Right cardiac atrium (tissue), 5 donors: ENCODE data around the gene ACER2. TPM values are rescaled to one million over a fixed set of nuclear protein-coding genes. Genes with fewer than 3 reads are reported as not detected.

ENCODE experiments used
- ATAC-seq, 2 donors: fragments of 200-7000 bp; cut with Tn5 transposase; one replicate each; pipeline versions ENCODE4 v1.8.0 to v1.9.1; 2020; ENCODE audit warnings: moderate library complexity in 2 of 2, mild to moderate bottlenecking in 1 of 2
- DNase-seq, 3 donors: peaks; one replicate each; pipeline ENCODE4 v3.0.0-alpha.2; 2020
- H3K27ac ChIP-seq: one replicate; pipeline ENCODE4 v1.5.1; 2013; ENCODE audit warnings: mild to moderate bottlenecking, low read length, control low read depth, moderate library complexity
- H3K27me3 ChIP-seq: one replicate; pipeline ENCODE4 v1.6.1; 2013; ENCODE audit not compliant: control insufficient read depth, insufficient read depth
- H3K4me1 ChIP-seq: one replicate; pipeline ENCODE4 v1.6.1; 2013; ENCODE audit warnings: low read length; ENCODE audit not compliant: control insufficient read depth, insufficient read depth
- H3K4me3 ChIP-seq: one replicate; pipeline ENCODE4 v1.5.1; 2013; ENCODE audit warnings: low read length, control low read depth
- H3K9me3 ChIP-seq: one replicate; pipeline ENCODE4 v1.6.1; 2013; ENCODE audit warnings: low read length; ENCODE audit not compliant: control insufficient read depth
- WGBS: extraction: QIAGEN DNeasy Blood & Tissue Kit; methylation state at CpG from one replicate; pipeline ENCODE4 v1.1.7; 2013; 5-methylcytosine and 5-hydroxymethylcytosine counted together
- intact Hi-C, 4 donors: fragments of 100-400 bp; cut with DNase I; formaldehyde crosslinking; loops; one replicate each; pipeline versions ENCODE4 v1.11.0 to v1.14.0; 2022 to 2023
- polyA plus RNA-seq: library from polyadenylated mRNA; stranded (reverse); fragments of 200-250 nt; gene quantifications from one replicate; pipeline ENCODE4 v1.2.3, GENCODE V29; 2013
- total RNA-seq, 4 donors: library from RNA; stranded (reverse); fragmentation: NEBNext Ultra II Directional; extraction: Animal tissue kit (Norgen Biotek cat#: 25700); gene quantifications; one replicate each; pipeline ENCODE4 v1.2.1, GENCODE V29; 2021
- donor health status: healthy with polysubstance abuse.
- donor health status: DM: no; HTN: yes; CAD: no.
- donor health status: DM: no; HTN: no; CAD: no.
- donor health status: DM: no; HTN: yes; CAD: no; lungs with severe emphysema.
- donor health status: DM: yes; HTN: yes; CAD: no.

Gene ACER2
- total and polyA plus RNA-seq, 5 donors, result 2.3 to 4.8 (median 3.5) TPM

DNA sequence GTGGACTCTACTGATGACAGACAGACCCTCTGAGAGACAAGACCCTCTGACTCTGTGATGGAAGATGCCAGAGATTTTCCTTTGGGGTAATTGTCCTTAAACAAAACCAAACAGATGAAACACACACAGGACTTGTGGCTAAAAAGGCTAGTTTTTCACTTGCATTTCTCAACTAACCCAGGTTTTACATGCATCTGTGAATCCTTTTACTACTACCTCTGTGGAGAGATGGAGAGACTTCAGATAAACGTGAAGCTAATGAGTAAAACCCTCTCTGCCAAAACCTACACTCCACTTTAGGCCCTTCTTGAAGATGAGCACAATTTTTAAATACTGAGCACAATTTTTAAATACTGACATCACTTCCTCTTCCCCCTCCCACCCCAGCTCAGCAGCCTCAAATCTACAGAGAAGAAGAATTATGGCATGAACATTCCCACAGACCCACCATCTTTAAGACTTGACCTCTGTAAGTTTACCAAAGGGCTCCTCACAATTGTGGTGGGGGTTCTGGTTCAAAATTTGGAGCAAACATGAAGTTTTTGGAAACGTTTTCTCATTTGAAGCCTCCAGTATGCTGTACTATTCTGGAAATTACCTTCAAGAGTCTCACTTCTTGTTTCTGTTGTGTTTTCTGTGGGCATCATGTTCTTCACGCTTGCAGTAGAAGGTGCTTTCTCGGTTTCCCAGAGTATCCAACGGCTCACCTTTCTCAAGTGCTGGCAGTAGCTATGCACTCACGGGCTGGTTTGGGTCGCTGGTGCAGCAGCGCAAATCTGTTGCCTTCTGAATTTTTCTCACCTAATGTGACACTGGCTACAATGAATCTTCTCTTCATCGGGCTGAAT, 42.7 kb downstream of the ACER2 start:
- ATAC-seq (no peak), DNase-seq (no peak)
- Histone ChIP-seq H3K4me3 (no peak overlapping the region), H3K27ac (no peak overlapping the region), H3K4me1 (no peaks in the 10 kb centered on the region), H3K27me3 (no peaks in the 10 kb centered on the region), H3K9me3 (no peaks in the 10 kb centered on the region)
- intact Hi-C loops, result loop anchor here in 3 of 4 donors (10.0 kb wide), 4 partner anchors 67 to 407 kb away; partner anchors contain the start of genes RPS6 (in 2 of the 3) and RRAGA (in 1 of the 3)
- WGBS, result 92% methylated on average over 9 of the region's 9 CpGs

DNA sequence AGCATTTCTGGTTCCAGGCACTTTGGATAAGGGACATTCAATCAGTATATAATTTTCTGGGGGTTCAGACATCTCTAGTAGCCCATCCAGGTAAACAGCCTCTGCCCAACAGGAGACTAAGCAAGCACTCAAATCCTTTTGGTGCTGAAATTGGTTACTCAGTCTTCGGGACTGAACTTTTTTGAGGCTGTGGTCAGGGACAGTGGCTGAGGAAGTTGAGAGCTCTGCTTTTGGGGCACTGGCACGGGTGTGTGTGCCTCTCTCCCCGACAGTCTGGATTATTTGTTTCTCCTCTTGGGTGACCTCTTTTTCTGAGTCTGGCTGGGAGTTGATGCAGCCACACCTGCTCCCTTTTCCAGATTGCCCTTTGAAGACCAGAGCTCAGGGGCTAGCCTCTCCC, 47.6 kb downstream of the ACER2 start:
- Histone ChIP-seq H3K27me3 (no peaks in the 10 kb centered on the region), H3K9me3 (no peaks in the 10 kb centered on the region), H3K4me3 (no peak overlapping the region), H3K4me1 (no peaks in the 10 kb centered on the region), H3K27ac (no peak overlapping the region)
- intact Hi-C loops, result loop anchor here in 3 of 4 donors (10.0 kb wide), 4 partner anchors 72 to 412 kb away; partner anchors contain the start of genes RPS6 (in 2 of the 3) and RRAGA (in 1 of the 3)
- DNase-seq (no peak), ATAC-seq (peak; percentile 17 to 37)
- whole genome bisulfite sequencing, result 35% methylated on average over 3 of the region's 3 CpGs

DNA sequence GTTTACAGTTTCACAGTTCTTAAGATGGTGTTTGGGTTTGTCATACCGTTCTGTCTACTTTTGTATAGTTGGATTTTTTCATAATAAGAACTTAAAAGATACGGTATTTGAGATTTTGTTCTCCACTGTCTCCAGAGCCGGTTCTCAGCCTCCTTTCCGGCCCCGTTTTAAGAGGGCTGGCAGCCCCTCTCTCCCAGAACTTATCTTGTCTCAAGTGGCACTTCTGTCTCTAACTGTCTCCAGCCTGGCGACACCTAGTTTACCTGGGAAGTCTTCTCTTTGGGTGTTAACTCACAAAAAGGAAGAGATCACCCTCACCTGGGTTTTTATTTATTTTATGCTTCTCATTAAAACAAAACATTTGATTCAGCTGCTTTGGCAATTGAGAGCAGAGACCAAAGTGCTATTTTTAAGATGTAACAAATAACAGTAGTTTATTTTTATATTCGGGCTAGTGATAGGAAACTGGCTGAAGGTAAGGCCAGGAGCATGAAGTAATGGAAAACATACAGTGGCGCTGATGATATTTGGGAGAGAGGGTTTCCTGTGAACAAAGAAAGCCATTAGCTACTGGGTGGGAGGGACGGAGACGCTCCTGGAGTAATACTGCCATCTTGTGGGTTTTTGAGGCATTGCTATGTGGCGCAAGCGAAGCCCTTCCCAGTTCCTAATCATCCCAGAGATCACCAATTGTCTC, 48.3 kb downstream of the ACER2 start:
- 13% methylated on average over 12 of the region's 12 CpGs for WGBS
- intact Hi-C loops, result loop anchor here in 3 of 4 donors (10.0 kb wide), 4 partner anchors 72 to 412 kb away; partner anchors contain the start of genes RPS6 (in 2 of the 3) and RRAGA (in 1 of the 3)
- Histone ChIP-seq H3K4me3 (peak overlapping the region; percentile 12), H3K27me3 (no peaks in the 10 kb centered on the region), H3K27ac (peak overlapping the region; percentile 40), H3K4me1 (no peaks in the 10 kb centered on the region), H3K9me3 (no peaks in the 10 kb centered on the region)
- DNase-seq, result peak; percentile 34 to 61 (median 60)
- peak; percentile 94 to 95 for ATAC-seq

DNA sequence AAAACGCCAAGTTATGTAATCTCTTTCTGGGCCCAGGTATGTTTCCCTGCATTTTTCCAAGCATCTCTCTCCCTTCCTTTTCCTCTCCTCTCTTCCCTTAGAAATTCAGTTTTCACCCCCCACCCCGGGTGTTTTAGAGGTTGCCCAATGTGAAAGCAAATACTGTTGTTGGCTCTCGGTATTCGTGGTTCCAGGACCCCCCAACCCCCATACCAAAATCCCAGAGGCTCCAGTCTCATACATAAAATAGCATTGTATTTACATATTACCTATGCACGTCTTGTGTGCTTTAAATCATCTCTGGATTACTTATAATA, 48.8 kb downstream of the ACER2 start:
- Histone ChIP-seq H3K4me1 (no peaks in the 10 kb centered on the region), H3K9me3 (no peaks in the 10 kb centered on the region), H3K27ac (no peak overlapping the region), H3K4me3 (peak overlapping the region; percentile 12), H3K27me3 (no peaks in the 10 kb centered on the region)
- intact Hi-C loops, result loop anchor here in 3 of 4 donors (10.0 kb wide), 4 partner anchors 73 to 413 kb away; partner anchors contain the start of genes RPS6 (in 2 of the 3) and RRAGA (in 1 of the 3)
- 20% methylated on average over 5 of the region's 5 CpGs for WGBS
- no peak for DNase-seq
- ATAC-seq, result peak; percentile 5 to 17

DNA sequence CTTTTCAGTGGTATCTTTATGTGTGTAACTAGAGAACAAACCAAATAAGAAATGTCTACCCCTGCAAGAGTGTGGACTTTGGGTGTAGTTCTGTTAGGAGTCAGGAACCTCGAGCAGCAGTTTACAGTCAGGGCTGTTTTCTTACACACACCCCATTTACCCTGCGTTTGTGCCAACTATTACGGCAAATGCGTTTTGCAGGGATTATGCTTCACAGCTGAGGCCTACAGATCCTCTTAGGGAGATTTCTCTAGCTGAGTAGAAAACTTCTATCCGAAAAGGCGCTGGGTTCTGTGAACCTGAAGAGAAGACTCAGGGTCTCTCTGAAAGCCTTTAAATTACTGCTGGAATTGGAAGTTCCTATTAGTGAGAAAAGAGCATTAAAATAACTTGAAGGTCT, 51.4 kb downstream of the ACER2 start:
- 81% methylated on average over 6 of the region's 6 CpGs for WGBS
- intact Hi-C loops, result no loop called here
- H3K4me1 ChIP-seq, result no peaks in the 10 kb centered on the region
- H3K27ac ChIP-seq, result no peak overlapping the region
- H3K4me3 ChIP-seq, result no peak overlapping the region
- no peak for ATAC-seq
- no peaks in the 10 kb centered on the region for H3K27me3 ChIP-seq
- H3K9me3 ChIP-seq, result no peaks in the 10 kb centered on the region
- DNase-seq, result no peak

DNA sequence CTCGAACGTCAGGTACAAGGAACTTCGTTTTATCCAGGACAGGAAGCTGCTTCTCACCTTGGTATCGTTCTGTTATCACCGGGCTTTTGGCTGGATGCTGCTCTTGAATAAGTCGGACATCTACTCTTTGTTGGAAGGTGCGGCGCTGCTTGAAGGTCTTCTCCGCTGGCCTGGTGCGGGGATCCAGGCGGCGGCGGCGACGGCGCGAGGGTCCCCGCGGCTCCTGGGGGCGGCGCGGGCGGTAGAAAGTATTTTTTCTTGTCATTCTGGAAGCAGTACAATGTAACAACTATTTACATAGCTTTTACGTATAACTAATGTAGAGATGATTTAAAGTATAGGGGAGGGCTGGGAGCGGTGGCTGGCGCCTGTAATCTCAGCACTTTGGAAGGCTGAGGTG, 52.3 kb downstream of the ACER2 start:
- H3K27ac ChIP-seq, result no peak overlapping the region

DNA sequence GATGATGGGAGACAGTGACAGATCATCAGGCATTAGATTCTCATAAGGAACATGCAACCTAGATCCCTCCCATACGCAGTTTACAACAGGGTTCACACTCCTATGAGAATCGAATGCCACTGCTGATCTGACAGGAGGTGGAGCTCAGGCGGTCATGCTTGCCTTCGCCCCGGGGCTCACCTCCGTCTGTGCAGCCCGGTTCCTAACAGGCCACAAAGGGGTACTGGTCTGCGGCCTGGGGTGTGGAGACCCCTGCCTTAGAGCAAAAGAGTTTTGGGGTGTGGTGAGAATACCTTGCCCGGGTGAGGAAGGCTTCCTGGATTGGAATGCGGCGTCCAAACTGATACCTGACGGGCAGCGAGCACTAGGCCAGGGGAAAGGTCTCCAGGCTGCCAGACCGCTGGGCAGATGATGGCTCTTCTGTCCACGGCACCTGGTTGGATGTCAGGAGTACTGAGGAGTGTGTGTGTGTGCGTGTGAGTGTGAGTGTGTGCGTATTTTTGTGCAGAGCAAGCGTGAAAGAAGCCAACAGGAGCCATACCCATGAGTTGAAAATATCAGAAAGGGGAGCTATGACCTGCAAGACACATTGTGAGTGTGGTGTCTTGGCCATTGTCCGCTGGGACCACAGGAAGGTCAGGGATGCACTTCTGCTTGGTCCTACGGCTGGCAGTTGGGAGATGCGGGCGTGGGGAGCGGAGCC, 55.4 kb downstream of the ACER2 start:
- Histone ChIP-seq H3K27me3 (no peaks in the 10 kb centered on the region), H3K4me1 (no peaks in the 10 kb centered on the region), H3K4me3 (no peak overlapping the region), H3K27ac (no peak overlapping the region), H3K9me3 (no peaks in the 10 kb centered on the region)
- DNase-seq, result peak in 1 of 3 donors; percentile 51
- ATAC-seq, result peak in 1 of 2 donors; percentile 6
- WGBS, result 76% methylated on average over 23 of the region's 23 CpGs
- intact Hi-C loops, result no loop called here

More for the DNA sequence above, 52.3 kb downstream of the ACER2 start:
- Histone ChIP-seq H3K27me3 (no peaks in the 10 kb centered on the region), H3K4me1 (no peaks in the 10 kb centered on the region), H3K4me3 (no peak overlapping the region), H3K9me3 (no peaks in the 10 kb centered on the region)
- DNase-seq (no peak), ATAC-seq (no peak)
- intact Hi-C loops, result no loop called here
- 93% methylated on average over 26 of the region's 26 CpGs for WGBS

DNA sequence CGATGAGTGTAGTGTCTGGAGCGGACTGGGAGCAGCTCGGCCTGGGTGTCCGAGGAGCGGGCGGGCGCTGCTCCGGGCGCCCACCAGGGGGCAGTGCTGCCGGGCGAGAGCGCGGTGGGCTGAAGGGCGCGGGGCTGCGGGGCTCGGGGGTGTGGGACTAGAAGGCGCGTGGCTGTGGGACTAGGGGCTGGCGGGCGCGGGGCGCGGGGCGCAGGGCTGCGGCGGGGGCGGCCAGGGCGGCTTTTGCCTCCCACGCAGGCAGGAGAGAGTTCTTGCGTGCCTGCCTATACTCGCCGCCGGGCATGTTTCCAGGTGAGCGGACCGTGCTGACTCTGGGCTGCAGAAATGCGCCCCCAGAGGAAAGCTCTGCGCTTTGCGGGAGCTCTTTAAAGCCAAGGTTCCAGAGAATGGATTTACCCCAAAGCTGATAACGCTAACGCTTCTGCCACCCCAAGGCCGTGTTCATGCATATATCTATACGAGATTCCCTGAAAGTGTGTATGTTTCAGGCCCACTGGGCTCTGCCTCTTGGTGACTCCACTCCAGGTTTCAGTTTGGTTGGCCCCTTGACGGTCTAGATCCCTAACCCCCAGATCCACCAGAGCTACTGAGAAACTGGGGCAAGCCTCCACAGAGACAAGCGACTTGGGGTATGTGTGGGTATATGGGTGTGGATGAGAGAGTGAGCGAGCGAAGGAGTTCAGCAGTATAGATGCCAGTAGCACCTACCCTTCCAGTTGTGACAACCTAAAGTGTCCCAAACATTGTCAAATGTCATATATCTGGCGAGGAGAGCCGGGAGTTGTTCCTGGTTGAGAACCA, 56.2 kb downstream of the ACER2 start:
- H3K4me1 ChIP-seq, result no peaks in the 10 kb centered on the region
- intact Hi-C loops, result no loop called here
- no peaks in the 10 kb centered on the region for H3K27me3 ChIP-seq
- peak overlapping the region; percentile 62 for H3K4me3 ChIP-seq
- no peaks in the 10 kb centered on the region for H3K9me3 ChIP-seq
- 14% methylated on average over 49 of the region's 49 CpGs for WGBS
- H3K27ac ChIP-seq, result no peak overlapping the region
- DNase-seq (peak; percentile 80 to 91 (median 86)), ATAC-seq (peak; percentile 91 to 92)

DNA sequence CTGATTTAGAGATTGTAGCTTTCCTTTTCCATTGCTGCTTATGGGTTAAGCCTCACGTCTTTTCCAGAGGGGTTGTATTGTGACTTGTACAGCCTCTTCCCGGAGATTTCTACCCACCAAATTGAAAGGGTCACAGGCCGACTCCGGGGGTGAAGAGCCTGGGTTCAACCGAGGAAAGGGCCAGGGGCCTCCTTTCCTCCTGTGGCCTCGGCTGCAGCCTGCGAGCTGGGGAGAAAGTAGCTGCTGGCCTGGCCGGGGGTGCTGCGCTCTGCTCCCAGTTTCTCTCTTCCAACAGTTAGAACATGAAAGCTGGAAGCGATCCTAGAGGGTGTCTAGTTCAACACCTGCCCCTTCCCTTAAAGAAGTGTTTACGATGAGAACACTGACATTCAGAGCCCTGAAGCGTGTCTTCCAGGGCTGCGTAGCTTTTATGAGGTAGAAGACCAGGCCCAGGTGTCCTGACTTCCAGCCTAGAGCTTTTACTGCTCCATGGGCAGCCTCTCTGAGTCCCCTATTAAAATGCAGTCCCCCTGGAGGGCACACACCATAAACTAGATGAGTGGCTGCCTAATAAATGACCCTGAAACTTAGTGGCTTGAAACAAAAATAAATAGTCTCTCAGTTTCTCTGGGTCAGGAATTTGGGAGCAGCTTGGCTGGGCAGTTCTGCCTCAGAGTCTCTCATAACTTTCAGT, 56.9 kb downstream of the ACER2 start:
- H3K9me3 ChIP-seq, result no peaks in the 10 kb centered on the region
- DNase-seq (no peak), ATAC-seq (no peak)
- intact Hi-C loops, result no loop called here
- 93% methylated on average over 13 of the region's 13 CpGs for WGBS
- no peaks in the 10 kb centered on the region for H3K4me1 ChIP-seq
- H3K27ac ChIP-seq, result no peak overlapping the region
- H3K4me3 ChIP-seq, result no peak overlapping the region
- no peaks in the 10 kb centered on the region for H3K27me3 ChIP-seq

DNA sequence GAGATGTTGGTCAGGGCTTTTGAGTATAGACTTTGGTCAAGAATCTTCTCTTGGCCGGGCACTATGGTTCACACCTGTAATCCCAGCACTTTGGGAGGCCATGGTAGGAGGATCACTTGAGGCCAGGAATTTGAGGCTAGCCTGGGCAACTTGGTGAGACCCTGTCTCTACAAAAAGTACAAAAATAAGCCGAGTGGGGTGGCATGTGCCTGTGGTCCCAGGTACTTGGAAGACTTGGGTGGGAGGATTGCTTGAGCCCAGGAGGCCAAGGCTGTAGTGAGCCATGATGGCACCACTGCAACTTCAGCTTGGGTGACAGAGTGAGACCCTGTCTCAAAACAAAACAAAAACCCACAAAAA, 57.5 kb downstream of the ACER2 start:
- DNase-seq, result no peak
- no peak overlapping the region for H3K4me3 ChIP-seq
- intact Hi-C loops, result no loop called here
- H3K27me3 ChIP-seq, result no peaks in the 10 kb centered on the region
- 95% methylated on average over 2 of the region's 2 CpGs for WGBS
- no peak for ATAC-seq
- H3K4me1 ChIP-seq, result no peaks in the 10 kb centered on the region
- H3K27ac ChIP-seq, result no peak overlapping the region
- H3K9me3 ChIP-seq, result no peaks in the 10 kb centered on the region
